AG09309 (cell line): Measurements from ENCODE around the gene HNRNPR.
"Not testable (repeated sequence)": the region's sequence is repeated elsewhere in the genome, so short reads cannot be mapped to it uniquely, and the experiment has no call there.

Experiments used
- DNase-seq: peaks from one replicate; pipeline ENCODE4 v3.0.0-alpha.2; 2010; ENCODE audit warnings: low read depth
- H3K4me3 ChIP-seq: 2 replicates; pipeline ENCODE4 v1.5.1; 2011; ENCODE audit warnings: mild to moderate bottlenecking, low read depth, low read length, moderate library complexity; ENCODE audit not compliant: control insufficient read depth
- TF ChIP-seq, protein P1 (sequence below): IDR thresholded peaks from 2 replicates; pipeline ENCODE4 v1.5.1; 2011; ENCODE audit warnings: mild to moderate bottlenecking, low read depth, low read length, inconsistent platforms; ENCODE audit not compliant: insufficient read depth, control insufficient read depth; ENCODE audit errors: missing control alignments

Gene HNRNPR

GRCh38 chr1:23325393-23325792, 18.7 kb downstream of the HNRNPR start:
- TF ChIP-seq, protein P1, sequence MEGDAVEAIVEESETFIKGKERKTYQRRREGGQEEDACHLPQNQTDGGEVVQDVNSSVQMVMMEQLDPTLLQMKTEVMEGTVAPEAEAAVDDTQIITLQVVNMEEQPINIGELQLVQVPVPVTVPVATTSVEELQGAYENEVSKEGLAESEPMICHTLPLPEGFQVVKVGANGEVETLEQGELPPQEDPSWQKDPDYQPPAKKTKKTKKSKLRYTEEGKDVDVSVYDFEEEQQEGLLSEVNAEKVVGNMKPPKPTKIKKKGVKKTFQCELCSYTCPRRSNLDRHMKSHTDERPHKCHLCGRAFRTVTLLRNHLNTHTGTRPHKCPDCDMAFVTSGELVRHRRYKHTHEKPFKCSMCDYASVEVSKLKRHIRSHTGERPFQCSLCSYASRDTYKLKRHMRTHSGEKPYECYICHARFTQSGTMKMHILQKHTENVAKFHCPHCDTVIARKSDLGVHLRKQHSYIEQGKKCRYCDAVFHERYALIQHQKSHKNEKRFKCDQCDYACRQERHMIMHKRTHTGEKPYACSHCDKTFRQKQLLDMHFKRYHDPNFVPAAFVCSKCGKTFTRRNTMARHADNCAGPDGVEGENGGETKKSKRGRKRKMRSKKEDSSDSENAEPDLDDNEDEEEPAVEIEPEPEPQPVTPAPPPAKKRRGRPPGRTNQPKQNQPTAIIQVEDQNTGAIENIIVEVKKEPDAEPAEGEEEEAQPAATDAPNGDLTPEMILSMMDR = no peak
- no peak overlapping the region for H3K4me3 ChIP-seq
- no peak for DNase-seq

- TF ChIP-seq, protein P1 = no peak
- H3K4me3 ChIP-seq = no peak overlapping the region
- DNase-seq = no peak
Observed at GRCh38 chr1:23322770-23323169, 21.3 kb downstream of the HNRNPR start.

GRCh38 chr1:23310280-23310679, 33.8 kb downstream of the HNRNPR start:
- DNase-seq, H3K4me3 ChIP-seq: not testable (repeated sequence)

GRCh38 chr1:23304140-23304620, 39.9 kb downstream of the HNRNPR start:
- H3K4me3 ChIP-seq = no peak overlapping the region
- no peak for DNase-seq
- TF ChIP-seq, protein P1 = no peak

GRCh38 chr1:23303524-23303923, 40.6 kb downstream of the HNRNPR start:
- no peak for DNase-seq
- TF ChIP-seq, protein P1 = no peak
- no peak overlapping the region for H3K4me3 ChIP-seq

- H3K4me3 ChIP-seq = no peak overlapping the region
- no peak for DNase-seq
- TF ChIP-seq, protein P1 = no peak
Observed at GRCh38 chr1:23296931-23297330, 47.2 kb downstream of the HNRNPR start.

DNA sequence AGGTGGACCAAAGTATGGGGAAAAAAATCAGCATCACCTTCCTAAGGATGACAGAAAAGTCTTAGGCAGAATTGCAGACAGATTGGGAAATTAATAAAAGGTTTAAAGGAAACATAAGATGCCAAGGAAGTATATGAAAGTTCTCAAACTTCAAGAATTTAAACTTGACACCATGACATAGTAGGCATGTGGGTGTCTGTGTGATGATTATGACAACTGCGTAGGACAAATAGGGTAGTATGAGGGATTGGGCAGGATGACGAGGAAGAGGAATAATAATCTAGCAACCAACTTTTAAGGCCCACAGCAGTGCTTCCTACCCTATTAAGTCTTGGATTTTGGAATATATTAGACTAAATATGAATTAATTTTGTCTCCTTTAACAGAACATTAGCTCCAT, 52.4 kb downstream of the HNRNPR start:
- H3K4me3 ChIP-seq = no peak overlapping the region
- no peak for DNase-seq
- TF ChIP-seq, protein P1 = no peak
